ENCODE measurements around the gene AIFM3.
"Not testable (repeated sequence)": the region's sequence is repeated elsewhere in the genome, so short reads cannot be mapped to it uniquely, and the experiment has no call there.

AIFM3 gene

DNA sequence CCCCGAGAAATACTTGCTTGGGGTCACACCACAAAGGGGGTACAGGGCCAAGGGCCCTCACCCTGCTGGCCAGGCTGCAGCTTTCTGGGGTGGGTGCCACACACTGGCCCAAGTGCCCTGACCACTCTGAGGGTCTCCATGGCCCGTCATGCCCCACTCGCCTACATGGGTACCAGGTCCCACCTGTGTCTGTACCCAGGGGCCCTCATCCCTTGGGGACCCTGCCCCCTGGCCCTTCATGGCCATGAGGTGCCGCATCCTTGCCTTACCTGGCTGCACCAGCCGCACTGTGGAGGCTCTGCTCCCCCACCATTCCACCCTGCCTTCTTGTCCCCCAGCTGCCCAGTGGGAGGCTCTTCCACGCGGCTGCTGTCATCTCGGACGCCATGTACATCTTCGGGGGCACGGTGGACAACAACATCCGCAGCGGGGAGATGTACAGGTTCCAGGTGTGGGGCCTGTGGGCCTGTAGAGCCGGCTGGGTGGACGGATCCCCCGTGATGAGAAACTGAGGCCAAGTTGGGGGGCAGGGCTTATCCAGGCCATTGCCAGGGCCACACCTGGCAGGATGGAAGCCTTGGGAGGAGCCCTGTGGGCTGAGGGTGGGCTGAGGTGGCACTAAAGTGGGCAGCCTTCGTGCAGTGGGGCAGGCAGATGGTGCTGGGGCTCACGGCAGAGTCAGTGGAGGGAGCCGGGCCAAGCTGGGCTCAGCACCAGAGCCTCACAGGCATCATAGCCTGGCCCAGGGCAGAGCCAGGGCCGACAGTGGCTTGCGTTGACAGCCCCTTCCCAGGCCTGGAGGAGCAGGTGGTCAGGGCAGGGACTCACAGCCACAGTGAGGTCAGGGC, 25.6 kb downstream of the AIFM3 start:
- no peak for DNase-seq

DNA sequence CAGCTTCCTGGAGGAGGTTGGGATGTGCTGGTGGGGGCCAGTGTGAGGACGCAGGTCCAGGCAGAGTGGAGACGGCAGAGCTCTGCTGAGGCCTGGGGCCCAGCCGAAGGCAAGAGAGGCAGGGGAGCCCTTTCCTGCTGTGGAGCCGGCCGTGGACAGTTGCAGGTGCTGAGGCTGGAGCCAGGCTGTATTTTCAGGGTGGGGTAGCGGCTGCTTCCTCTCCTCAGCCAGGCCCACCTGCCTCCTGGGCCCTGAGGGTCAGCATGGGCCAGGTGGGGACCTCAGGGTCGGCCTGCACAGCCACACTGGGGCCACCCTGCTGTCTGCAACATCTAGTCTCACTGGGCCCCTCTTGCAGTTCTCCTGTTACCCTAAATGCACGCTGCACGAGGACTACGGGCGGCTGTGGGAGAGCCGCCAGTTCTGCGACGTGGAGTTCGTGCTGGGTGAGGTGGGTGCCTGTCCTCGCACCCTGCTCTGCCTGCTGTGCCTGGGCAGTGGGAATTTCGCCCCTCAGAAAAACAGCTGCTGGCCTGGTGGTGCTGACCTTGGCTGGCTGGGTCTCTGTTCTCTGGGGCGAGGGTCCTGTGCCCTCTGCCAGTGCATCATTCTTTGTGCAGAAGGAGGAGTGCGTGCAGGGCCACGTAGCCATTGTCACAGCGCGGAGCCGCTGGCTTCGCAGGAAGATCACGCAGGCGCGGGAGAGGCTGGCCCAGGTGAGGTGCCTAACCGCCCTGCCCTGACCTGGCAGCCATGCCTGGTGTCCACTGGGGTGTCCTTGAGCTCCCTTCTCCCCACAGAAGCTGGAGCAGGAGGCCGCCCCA, 26.5 kb downstream of the AIFM3 start:
- no peak for DNase-seq

DNA sequence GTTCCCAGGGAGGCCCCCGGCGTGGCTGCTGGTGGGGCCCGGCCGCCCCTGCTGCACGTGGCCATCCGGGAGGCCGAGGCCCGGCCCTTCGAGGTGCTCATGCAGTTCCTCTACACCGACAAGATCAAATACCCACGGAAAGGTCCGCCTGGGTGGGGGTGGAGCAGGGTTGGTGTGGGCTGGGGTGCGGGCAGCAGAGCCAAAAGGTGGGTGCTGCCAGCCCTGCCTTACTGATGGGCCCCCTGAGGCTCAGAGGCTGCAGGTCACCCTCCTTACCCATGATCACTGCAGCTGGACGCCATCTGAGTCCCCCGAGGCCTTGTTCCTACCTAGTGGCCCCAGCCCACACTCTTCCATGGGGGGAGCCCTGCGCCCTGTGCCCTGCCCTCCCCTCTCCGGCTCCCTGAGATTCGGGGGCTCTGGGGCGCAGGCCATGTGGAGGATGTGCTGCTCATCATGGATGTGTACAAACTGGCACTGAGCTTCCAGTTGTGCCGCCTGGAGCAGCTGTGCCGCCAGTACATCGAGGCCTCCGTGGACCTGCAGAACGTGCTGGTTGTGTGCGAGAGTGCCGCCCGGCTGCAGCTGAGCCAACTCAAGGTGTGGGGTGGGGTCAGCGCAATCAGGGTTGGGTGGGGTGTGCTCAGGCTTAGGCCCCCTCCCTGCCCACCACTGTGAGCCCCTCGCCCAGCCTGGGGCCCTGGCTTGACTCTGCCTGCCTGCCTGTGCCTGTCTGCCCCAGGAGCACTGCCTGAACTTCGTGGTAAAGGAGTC, 27.3 kb downstream of the AIFM3 start:
- no peak for DNase-seq

DNA sequence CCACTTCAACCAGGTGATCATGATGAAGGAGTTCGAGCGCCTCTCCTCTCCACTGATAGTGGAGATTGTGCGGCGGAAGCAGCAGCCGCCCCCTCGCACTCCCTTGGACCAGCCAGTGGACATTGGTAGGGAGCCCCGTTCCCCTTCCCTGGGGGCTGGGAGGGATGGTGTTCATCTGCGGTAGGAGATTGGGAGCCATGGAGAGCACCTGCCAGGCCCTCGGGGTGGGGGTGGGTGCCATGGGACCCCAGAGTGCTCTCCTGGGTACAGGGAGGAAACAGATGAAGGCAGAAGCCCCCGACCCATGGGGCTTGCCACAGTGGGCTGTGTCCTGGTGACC, 27.8 kb downstream of the AIFM3 start:
- DNase-seq, result no peak

DNA sequence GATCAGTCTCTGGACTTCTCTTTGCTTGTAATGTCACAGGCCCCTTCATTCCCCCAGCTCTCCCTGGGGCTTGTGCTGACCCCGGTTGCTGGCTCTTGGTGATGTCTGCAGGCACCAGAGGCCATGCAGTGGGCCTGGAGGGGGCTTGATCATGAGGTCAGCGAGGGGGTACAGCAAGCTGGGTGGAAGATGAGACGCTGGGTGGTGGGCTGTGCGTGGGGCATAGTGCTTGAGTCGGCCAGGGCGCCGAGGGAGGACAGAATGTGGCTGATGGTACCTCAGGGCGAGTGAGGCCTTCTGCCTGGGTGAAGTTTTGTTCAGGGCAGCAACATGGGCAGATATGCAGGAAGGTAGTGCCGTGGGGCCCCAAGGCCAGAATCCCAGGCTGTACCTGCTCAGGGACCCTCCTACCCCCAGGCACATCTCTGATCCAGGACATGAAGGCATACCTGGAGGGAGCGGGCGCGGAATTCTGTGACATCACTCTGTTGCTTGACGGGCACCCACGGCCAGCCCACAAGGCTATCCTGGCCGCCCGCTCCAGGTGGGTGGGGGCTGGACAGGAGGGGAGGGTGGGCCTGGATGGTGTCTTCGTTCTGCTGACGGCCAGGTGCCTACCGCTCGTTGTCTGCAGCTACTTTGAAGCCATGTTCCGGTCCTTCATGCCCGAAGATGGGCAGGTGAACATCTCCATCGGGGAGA, 28.4 kb downstream of the AIFM3 start:
- no peak for DNase-seq

DNA sequence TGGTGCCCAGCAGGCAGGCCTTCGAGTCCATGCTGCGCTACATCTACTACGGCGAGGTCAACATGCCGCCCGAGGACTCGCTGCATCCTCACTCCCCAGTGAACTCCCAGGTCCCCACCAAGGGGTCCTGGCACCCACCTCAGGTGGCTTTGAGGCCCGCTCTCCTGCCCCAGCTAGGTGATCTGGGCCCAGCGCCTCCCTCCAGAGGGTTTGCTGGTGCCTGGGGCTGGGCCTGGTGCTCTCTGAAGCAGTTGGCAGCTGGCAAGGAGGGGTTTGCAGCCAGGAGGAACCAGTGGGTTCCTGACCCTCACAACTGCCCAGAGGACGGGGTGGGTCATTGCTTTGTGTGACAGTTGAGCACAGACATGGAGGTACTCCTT, 29.0 kb downstream of the AIFM3 start:
- no peak for DNase-seq

DNA sequence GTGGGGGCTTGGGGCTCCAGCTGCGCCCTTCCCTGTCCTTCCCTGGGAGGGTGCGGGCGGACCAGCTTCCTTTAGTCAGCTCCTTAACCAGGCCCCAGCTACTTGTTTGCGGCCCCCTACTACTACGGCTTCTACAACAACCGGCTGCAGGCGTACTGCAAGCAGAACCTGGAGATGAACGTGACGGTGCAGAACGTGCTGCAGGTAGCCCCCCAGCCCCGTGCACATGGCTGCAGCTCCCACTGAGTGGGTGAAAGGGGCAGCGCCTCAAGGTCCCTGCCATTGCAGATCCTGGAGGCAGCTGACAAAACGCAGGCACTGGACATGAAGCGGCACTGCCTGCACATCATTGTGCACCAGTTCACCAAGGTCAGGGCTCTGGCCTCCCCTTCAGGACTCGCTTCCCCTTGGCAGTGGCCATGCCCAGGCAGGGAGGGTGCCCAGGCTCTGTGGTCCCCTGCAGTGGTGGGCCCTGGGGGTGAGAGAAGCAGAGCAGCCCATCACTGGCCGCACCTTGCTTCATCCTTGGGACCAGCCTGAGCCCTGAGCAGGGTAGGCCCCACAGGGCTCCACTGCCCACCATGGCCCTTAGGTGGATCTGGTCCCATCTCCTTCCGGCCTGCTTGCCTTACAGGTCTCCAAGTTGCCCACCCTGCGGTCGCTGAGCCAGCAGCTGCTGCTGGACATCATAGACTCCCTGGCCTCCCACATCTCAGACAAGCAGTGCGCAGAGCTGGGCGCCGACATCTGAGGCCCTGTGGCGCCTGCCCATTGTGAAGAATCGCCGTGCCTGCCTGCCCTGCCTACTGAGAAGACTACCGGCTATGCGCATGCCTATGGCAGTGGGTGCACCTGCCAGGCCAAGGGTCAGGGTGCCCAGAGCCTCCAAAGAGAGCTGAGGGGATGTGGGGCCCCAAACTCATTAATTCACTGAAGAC, 29.8 kb downstream of the AIFM3 start:
- no peak for DNase-seq

DNA sequence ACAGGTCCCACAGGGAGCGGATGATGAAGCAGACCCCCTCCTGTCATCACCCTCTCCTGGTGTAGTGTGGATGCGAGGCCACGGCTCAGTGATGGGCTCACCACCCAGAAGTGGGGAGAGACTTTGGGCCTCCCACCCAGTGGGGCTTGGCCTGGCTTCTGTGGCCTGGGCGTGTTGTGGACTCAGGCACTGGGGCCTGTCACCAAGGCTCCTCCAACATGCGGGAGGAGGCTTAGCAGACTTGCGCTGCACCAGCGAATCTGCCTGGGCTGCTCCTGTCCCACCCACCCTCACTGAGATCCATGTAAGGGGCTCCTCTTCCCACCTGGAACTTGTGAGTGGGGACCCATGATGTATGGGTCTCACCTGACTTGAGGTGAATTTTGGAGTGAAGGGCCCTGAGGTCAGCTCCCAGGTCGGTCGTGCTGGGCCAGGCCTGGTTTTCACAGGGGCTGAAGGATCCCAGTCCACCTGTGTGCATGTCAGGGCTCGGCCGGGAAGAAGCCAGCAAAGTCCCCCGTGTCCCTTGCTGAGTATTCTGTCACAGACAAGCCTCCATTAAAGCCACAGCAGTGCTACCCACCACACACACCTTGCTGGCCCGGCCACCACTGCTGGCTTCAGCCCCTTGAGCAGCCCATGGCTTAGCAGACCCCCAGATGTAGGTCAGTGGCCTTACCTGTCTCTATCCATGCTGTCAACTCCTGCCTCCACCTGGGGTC, 30.6 kb downstream of the AIFM3 start:
- no peak for DNase-seq

DNA sequence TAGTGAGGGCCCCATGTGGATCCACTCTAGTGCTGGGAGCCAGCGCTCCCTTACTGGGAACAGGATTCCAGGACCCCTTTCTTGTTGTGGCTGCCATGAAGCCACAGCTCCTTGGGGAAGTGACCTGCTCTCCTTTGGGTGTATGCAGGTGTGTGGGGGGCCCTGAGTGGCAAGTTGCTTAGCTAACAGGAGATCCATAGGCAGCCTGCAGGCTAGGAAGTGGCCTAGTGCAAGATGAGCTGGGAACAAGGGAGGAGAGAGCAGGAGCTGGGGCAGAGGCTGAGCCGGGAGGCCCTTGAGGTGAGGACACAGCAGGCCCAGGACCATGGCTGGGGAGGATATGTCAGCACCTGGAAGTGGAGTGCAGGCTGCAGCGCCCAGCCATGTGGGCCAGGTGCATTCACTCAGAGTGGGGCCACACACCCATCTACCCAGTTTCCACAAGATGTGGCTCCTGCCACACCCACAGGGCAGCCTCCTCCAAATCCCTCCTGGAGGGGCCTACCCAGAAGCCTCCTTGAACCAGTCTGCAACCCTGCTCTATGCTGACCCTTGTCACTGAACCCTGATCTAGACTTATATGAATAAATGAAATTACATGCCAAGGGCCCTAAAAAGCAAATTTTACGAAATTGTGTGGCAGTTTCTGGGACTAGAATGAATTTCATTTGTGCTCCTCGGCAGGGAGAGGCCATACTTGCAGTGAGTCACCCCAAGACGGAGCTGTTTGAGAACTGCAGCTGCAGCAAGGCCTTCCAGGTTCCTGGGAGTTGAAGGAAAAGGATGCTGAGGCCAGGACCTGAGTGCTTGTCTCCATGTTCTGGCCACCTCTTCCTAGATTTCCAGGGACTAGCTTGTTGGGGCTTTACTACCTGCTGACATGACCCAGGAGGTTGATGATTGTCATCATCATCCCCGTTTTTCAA, 31.6 kb downstream of the AIFM3 start:
- no peak for DNase-seq

DNA sequence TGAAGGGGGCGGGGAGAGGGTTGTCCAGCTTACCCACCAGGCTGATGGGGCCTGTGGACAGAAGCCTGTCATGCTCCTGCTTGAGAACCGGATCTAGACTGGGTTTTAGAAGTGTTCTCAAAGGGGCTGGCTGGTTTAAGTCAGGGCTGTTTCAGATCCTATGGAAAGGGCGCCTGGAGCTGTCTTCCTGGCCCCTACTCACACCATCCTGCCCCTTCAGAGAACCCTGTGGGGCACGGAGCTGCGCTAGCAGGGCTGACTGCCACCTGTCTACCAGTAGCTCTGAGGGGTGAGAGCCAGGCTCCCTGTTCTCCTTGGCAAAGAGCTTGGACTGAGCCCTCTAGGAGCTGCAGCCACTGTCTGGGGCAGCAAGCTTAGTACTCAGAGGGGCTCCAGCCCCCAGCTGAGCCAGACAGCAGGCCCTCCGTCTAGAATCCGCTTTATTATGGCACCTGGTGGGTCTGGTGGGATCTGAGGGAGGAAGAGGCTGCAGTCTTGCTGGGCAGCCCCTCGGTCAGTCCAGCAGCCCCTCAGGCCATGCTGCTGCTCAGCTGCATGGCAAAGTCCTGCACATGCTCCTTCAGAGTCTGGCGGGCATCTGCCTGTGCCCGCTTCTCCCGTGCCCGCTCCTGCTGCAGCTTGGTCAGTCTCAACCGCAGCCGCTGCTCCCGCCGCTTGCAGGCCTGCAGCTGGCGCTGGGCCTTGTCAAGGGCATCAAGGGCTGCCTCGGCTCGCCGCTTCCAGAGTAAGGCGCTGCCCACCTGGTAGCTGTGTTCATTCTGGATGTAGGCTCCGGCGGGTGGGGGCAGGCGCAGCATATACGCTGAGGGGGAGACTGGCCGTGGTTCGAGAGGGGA, 32.5 kb downstream of the AIFM3 start:
- no peak for DNase-seq

DNA sequence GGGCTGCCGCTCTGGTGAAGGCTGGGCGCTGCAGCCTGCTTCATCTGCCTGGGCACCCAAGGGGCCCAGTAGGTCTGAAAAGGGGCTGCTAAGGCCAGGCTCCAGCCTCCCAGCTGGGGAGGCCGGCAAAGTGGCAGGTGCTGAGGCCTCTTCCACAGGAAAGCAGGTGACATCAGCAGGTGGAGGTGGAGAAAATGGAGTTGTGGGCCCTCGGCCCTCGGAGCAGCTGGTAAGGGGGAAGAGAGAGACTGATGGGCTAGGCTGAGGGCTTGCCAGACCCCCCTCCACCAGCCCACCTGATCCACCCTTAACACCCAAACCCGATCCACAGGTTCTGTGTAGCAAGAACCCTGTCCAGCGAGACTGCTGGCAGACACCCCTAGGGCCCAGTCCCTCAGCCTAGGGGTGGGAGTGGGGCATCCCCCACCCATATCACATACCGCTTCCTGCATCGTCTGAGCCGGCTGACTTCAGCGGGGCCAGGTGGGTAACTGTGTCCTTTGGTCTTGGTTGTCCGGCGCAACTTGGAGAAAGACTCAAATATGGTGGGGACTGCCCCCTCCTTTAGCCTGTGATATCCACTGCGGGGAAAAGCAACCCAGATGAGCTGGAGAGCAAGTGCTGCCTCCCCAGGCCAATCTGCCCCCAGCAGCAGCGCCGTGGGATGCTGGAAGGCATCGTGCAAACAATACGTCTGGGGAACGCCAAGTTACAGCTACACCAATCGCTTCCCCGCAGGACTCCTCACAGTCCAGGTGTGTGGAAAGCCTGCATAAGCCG, 33.3 kb downstream of the AIFM3 start:
- DNase-seq, result no peak

DNA sequence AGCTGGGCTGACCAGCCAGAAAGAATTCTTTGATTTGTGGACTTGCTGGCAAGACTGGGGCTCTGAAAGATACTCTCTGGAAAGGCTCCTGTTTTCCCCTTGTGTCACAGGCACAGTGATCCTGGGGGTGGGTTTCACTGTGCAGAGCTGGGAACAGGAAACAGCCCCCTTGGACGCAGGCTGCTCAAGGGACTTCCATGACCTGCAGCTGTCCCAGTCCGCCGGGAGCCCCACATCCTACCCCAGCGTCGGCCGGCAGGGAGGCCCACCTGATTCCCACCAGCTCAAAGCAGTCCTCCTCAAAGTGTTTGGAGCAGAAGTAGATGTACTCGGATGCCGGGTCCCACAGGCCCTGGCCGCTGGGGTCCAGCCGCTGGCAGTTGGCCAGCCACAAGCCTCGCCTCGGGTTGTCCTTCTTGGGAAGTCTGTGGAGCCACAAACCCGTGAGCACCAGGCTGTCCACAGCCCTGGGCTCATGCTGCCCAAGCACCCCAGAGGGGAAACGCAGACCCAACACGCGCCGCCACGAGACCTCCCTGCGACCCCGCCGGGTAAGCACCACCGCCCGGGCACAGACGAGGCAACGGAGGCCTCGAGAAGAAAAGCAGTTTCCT, 34.0 kb downstream of the AIFM3 start:
- DNase-seq, result no peak

DNA sequence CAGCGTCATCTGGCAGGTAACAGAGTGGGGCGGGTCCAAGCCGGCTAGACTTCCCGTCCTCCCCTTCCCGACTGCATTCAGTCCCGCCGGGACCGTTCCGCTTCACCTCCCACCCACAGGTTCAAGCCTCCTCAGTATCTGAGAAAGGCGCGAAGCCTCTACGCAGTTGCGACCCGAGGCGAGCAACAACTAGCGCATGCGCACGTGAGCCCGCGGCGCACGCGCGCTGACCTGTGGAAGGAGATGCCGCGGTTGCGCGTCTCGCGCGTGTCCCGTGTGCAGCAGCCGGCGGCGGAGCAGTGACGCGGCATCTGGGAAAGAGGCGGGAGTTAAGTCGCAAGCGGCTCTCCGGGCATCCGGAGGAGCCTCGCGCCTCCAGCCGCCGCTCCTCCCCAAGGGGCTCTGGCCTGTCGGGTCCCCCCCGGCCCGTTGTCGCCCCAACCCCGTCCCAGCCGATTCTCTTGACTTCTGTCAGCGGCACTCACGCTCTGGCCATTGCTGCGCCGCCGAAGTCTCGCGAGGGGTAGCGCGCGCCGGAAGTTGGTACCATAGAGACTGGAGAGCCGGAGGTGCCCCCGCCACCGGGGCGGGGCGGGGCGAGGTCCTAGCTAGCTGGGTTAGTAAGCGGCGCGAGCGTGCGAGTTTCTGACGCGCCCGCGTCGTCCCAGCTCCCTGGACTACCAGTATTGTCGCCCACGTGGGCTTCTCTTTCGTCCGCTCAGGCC, 34.7 kb downstream of the AIFM3 start, which contains the start of gene THAP7:
TSS of gene THAP7 (minus strand) at position 518 of the 725 bp plus-strand sequence. CDS start at position 311, 207 bp downstream.
- peak; percentile 90 for DNase-seq

DNA sequence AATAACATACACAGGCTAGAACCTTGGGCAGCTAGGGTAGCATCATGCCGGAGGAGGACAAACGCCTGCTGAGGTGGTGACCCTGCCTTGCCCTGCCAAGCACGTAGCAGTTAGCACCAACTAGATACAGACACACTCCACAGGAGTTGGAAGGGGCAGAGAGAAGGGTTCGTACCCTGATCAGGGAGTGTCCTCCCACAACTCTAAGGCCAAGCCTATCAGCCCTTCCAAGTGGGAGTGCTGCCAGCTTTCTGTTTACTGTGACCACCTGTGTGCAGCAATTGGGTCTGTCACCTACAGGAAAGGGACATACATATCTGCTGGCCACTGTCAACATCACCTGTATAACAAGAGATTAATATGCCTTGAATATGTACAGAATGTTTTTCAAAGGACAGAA, 36.7 kb downstream of the AIFM3 start:
- no peak for DNase-seq

DNA sequence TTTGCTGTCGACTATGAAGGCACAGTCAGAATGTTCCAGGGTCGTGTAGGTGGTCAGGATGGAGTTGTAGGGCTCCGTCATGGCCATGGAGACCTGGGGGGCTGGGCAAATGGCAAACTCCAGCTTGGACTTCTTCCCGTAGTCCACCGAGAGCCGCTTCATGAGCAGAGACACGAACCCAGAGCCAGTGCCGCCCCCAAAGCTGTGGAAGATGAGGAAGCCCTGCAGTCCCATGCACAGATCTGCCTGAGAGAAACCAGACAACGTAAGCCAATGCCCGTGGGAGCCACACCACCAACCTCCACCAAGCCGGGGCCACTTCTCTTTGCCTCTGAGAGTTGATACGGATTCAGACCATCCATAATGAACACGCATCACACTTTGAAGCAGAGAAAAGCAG, 42.2 kb downstream of the AIFM3 start:
- not testable (repeated sequence) for DNase-seq

DNA sequence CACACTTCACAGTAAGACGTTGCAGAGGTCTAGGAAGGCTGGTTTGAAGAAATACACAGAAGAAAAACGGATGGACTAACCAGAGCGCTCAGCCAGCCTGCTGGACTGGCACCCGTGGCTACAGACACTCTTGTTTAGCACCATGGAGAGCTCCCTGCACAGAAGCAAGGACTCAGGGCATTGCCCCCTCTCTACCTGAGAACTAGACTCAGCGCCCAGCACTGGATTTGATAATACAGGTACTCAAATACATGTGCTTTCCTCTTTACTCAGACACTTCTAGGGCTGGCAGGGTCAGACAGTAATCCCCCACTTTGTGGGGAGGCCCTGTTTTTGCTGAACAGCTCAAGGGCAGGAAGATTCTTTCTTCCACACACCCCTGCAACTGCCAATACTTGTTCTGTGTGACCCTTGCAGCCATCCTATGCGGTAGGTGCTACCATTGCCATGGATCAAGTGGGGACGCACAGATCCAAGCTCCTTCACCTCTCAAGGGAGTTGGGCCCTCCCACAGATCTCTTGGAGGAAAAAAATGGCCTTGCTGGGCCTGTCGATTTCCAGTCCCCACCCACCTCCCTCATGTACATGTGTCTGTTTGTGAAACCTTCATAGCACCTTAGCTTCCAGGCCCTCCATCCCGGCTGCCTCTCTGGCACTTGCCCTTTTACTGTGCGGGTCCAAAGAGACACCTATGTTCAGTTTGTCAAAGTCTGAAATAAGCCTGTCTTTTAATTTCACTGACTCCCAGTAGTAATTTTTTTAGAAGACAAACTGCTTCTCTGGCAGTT, 42.8 kb downstream of the AIFM3 start:
- peak; percentile 73 for DNase-seq
